Pancreas (tissue), 10 donors: Measurements from ENCODE around the gene CKAP4. TPM values are rescaled to one million over a fixed set of nuclear protein-coding genes. Genes with fewer than 3 reads are reported as not detected.

ENCODE experiments used
- ATAC-seq, 4 donors: fragments of 200-7000 bp; cut with Tn5 transposase; one replicate each; pipeline versions ENCODE4 v1.8.0 to v1.9.1; 2020; ENCODE audit warnings: mild to moderate bottlenecking in 4 of 4, moderate library complexity in 4 of 4
- DNase-seq, 6 donors: peaks; one replicate each; pipeline ENCODE4 v3.0.0-alpha.2; 2020
- FAIRE-seq: peaks from 2 replicates; lab custom pipeline; 2012; peaks lifted over from hg19 to GRCh38; lab: Jason Lieb, UNC
- H3K27ac ChIP-seq, 4 donors: fragments of 200-600 bp; sonication (generic); 1 replicate in 3 of 4; 2 replicates in 1 of 4; pipeline versions ENCODE4 v1.5.0 to v1.8.0; 2020
- H3K27me3 ChIP-seq, 4 donors: fragments of 200-600 bp; one replicate each; pipeline ENCODE4 v1.8.0; 2021
- H3K36me3 ChIP-seq, 3 donors: fragments of 200-600 bp; sonication (generic) in 1 of 3; one replicate each; pipeline versions ENCODE4 v1.5.0 to v1.8.0; 2020 to 2021
- H3K4me1 ChIP-seq, 3 donors: fragments of 200-600 bp; one replicate each; pipeline ENCODE4 v1.8.0; 2021
- H3K4me3 ChIP-seq, 4 donors: fragments of 200-600 bp; sonication (generic) in 2 of 4; one replicate each; pipeline versions ENCODE4 v1.5.0 to v1.8.0; 2020 to 2021
- H3K9me3 ChIP-seq, 4 donors: fragments of 200-600 bp; one replicate each; pipeline ENCODE4 v1.8.0; 2021
- CTCF ChIP-seq, 4 donors: fragments of 200-600 bp; sonication (generic) in 3 of 4; IDR thresholded peaks; one replicate each; pipeline versions ENCODE4 v1.5.0 to v1.8.0; 2021; ENCODE audit warnings: antibody characterized with exemption in 4 of 4
- WGBS, 2 donors: extraction: QIAGEN DNeasy Blood & Tissue Kit; methylation state at CpG; one replicate each; pipeline ENCODE4 v1.1.7; 2013; 5-methylcytosine and 5-hydroxymethylcytosine counted together
- intact Hi-C, 3 donors: fragments of 100-400 bp; cut with DNase I; formaldehyde crosslinking; loops; one replicate each; pipeline versions ENCODE4 v1.11.1 to v1.14.2; 2022
- polyA plus RNA-seq, 2 donors: library from polyadenylated mRNA; stranded (reverse); fragments of 200-250 nt; gene quantifications; one replicate each; pipeline ENCODE4 v1.2.3, GENCODE V29; 2013
- total RNA-seq, 6 donors: library from RNA; stranded (reverse); fragmentation: NEBNext Ultra II Directional in 4 of 6; extraction: Animal tissue kit (Norgen Biotek cat#: 25700) in 4 of 6; gene quantifications; one replicate each; pipeline versions ENCODE4 v1.2.1 to v1.2.4, GENCODE V29; 2021 to 2023
- donor health status: healthy with polysubstance abuse.
- donor health status: DM: no; HTN: no; CAD: no; lungs with moderate emphysema.
- donor health status: DM: no; HTN: no; CAD: no.
- donor health status: control.
- donor health status: control.
- donor health status: Bipolar disorder and iron deficiency.
- donor health status: DM: yes; HTN: yes; CAD: no.
- donor health status: DM: no; HTN: no; CAD: no.
- donor health status: DM: no; HTN: no; CAD: no.
- donor health status: DM: yes; HTN: yes; CAD: no.

Gene CKAP4
- total and polyA plus RNA-seq, 8 donors = 5.6 to 45.3 (median 24.6) TPM

GRCh38 chr12:106227641-106228319 is 20.0 kb downstream of the CKAP4 start:
- TF ChIP-seq CTCF (IDR thresholded peaks at IDR 0.05) = no peak
- ATAC-seq (peak in 1 of 4 donors; percentile 49), FAIRE-seq (no peak), DNase-seq (peak in 1 of 6 donors; percentile 33)
- H3K27ac ChIP-seq = no peak overlapping the region
- H3K4me3 ChIP-seq = no peak overlapping the region
- H3K27me3 ChIP-seq = no peaks in the 10 kb centered on the region
- no peaks in the 10 kb centered on the region for H3K36me3 ChIP-seq
- H3K4me1 ChIP-seq = peaks cover 0 to 3% (median 0%) of the 10 kb centered on the region in 3 donors
- WGBS, 2 donors = 49 to 62% methylated on average over 8 of the region's 8 CpGs
- no peaks in the 10 kb centered on the region for H3K9me3 ChIP-seq
- intact Hi-C loops = loop anchor here in 2 of 3 donors (5.0 to 10.0 kb wide), 2 partner anchors 55 to 803 kb away; no protein-coding TSS in a partner anchor

- ATAC-seq = peak; percentile 51 to 87 (median 82)
- no peak overlapping the region for H3K27ac ChIP-seq
These were observed 20.8 kb downstream of the CKAP4 start for GRCh38 chr12:106226884-106227640.

GRCh38 chr12:106224355-106224706 is 23.5 kb downstream of the CKAP4 start:
- Histone ChIP-seq H3K27ac (no peak overlapping the region), H3K27me3 (no peaks in the 10 kb centered on the region), H3K4me1 (peaks cover 0 to 3% (median 0%) of the 10 kb centered on the region in 3 donors), H3K36me3 (no peaks in the 10 kb centered on the region), H3K9me3 (no peaks in the 10 kb centered on the region), H3K4me3 (no peak overlapping the region)
- intact Hi-C loops = loop anchor here in 2 of 3 donors (5.0 to 10.0 kb wide), 2 partner anchors 800 to 802 kb away; no protein-coding TSS in a partner anchor
- FAIRE-seq (no peak), DNase-seq (no peak), ATAC-seq (no peak)
- TF ChIP-seq CTCF (IDR thresholded peaks at IDR 0.05) = no peak
- 24% methylated on average over 4 of the region's 4 CpGs for WGBS, 2 donors

More at GRCh38 chr12:106226884-106227640, 20.8 kb downstream of the CKAP4 start:
- Histone ChIP-seq H3K36me3 (no peaks in the 10 kb centered on the region), H3K9me3 (no peaks in the 10 kb centered on the region), H3K4me1 (peaks cover 0 to 3% (median 0%) of the 10 kb centered on the region in 3 donors), H3K27me3 (no peaks in the 10 kb centered on the region), H3K4me3 (no peak overlapping the region)
- TF ChIP-seq CTCF (IDR thresholded peaks at IDR 0.05) = peak; percentile 18 to 67 (median 64)
- intact Hi-C loops = loop anchor here in 2 of 3 donors (5.0 to 10.0 kb wide), 2 partner anchors 55 to 802 kb away; no protein-coding TSS in a partner anchor
- FAIRE-seq = peak; percentile 43
- 54 to 56% methylated on average over 11 of the region's 11 CpGs for WGBS, 2 donors
- peak in 1 of 6 donors; percentile 27 for DNase-seq

- H3K4me1 ChIP-seq = peaks cover 0 to 3% (median 0%) of the 10 kb centered on the region in 3 donors
- no peaks in the 10 kb centered on the region for H3K9me3 ChIP-seq
- WGBS, 2 donors = 31 to 36% methylated on average over 9 of the region's 9 CpGs
- ATAC-seq (peak; percentile 88 to 96 (median 89)), DNase-seq (peak; percentile 42 to 83 (median 74)), FAIRE-seq (no peak)
- H3K4me3 ChIP-seq = no peak overlapping the region
- peak; percentile 82 to 97 (median 94) for TF ChIP-seq CTCF (IDR thresholded peaks at IDR 0.05)
- H3K27me3 ChIP-seq = no peaks in the 10 kb centered on the region
- H3K36me3 ChIP-seq = no peaks in the 10 kb centered on the region
- H3K27ac ChIP-seq = no peak overlapping the region
- intact Hi-C loops = loop anchor here in 2 of 3 donors (5.0 to 10.0 kb wide), 2 partner anchors 799 to 801 kb away; no protein-coding TSS in a partner anchor
These were observed 24.1 kb downstream of the CKAP4 start for GRCh38 chr12:106223485-106224354.
